Activated T-helper 1 cell treated with anti-CD3 and anti-CD28 coated beads, Interleukin-2, amount 50 U/mL, for 16 hours (primary cell): ENCODE results near the gene AMPD1.

Source experiments
- DNase-seq, 2 donors: peaks; one replicate each; pipeline ENCODE4 v3.0.0-alpha.2; 2020; ENCODE audit warnings: low read depth in 1 of 2, low spot score in 1 of 2

AMPD1 gene

DNA sequence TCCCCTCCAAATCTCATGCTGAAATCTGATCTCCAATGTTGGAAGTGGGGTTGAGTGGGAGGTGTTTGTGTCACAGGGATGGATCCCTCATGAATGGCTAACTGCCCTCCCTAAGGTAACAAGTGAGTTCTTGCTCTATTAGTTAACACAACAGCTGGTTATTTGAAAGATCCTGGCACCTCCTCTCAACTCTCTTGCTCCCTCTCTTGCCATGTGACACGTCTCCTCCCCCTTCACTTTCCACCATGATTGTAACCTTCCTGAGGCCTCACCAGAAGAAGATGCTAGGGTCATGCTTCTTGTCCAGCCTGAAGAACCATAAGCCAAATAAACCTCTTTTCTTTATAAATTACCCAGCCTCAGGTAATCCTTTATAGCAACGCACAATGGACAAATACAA, 54.0 kb downstream of the AMPD1 start:
- no peak for DNase-seq

DNA sequence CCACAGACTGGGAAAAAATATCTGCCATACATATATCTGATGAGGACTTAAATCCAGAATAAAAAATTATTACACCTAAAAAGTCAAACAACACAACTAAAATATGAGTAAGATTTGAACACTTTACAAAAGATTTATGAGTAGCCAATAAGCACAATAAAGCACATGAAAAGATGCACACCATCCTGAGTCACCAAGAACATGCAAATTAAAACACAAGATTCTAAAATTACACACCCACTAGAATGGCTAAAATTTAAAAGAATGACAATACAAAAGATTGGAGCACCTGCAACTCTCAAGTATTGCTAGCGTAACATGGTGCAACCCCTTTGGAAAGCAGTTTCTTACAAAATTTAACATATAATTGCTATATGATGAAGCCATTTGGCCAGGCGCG, 56.4 kb downstream of the AMPD1 start:
- no peak for DNase-seq

DNA sequence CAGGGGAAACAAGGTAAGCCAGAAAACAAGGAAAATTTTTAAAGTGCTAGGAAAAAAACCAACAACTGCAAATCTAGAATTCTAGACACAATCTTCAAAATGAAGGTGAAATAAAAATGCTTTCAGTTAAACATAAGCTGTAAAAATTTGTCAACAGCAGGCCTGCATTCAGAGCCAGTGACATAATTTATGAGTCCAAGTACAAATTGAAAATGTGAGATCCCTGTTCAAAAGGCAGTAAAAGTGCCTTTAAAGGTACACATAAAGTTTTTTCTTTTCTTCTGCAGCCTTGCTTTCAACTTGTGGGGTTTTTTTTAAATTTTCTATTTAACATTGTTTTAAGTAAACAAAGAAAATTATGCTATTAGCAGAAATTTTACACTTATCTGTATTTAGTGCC, 62.9 kb downstream of the AMPD1 start:
- DNase-seq = no peak

DNA sequence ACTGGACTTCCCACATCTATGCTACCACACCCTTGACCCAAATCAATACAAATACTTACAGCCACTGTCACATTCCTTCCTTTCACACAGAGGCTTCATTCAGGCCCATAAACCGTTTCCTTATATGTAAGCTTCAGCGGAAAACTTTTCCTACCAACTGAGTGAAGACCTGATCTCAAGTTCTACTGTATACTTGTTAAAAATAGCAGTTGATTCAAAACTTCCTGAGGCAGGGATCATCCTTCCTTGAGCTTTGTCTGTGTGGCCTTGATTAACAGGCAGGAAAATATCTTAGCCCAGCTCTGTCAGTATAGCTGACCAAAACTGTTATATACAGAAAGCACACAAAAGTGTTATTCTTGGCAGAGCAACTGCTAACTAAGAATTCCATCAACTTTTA, 68.2 kb downstream of the AMPD1 start:
- no peak for DNase-seq

DNA sequence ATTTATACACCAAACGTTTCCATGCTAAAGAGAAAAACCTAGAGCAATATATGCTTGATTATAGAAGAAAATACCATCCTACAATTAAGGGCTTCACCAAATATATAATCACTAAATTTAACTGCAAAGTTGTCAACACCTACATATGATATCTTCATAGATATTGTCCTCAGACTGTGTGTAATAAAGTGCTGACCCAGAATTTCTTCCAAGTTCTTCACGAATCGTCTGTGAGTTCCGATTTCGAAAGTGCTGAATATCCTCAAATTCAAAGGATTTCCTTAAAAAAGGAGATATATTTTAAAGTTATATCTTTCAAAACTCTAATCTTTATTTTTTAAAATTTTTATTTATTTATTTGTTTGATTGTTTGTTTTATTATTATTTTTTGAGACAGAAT, 72.0 kb downstream of the AMPD1 start:
- no peak for DNase-seq
